Coronary artery (tissue), 2 donors: ENCODE results near the gene SPOCK3.

Experiments used
- DNase-seq: peaks from one replicate; pipeline ENCODE4 v3.0.0-alpha.2; 2017; ENCODE audit warnings: low spot score
- H3K27ac ChIP-seq, 2 donors: fragments of 200-600 bp; sonication (generic); one replicate each; pipeline ENCODE4 v1.5.1; 2016 to 2019
- H3K4me3 ChIP-seq: fragments of 200-600 bp; sonication (generic); 2 replicates; pipeline ENCODE4 v1.5.1; 2016; ENCODE audit warnings: mild to moderate bottlenecking, moderate library complexity
- CTCF ChIP-seq: fragments of 200-600 bp; sonication (generic); IDR thresholded peaks from one replicate; pipeline ENCODE4 v1.5.1; 2019; ENCODE audit warnings: antibody characterized with exemption

Gene SPOCK3

DNA sequence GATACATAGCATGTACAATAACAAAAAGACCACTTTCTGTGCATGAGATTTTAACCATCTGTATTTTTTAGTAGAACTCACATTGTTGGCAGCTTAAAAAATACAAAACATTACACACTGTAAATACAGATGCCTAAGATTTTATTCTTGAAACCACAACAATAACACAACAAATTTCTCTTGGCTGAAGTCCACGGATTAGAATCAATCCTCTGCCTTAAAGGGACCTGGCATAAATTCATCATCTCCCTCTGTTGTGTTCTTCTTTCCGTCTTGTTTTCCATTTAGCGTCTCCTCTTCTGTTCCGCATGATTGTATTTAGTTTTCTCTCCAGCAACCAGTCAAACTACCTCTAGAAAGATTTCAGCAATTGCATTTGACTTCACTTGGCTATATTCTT lies 231.0 kb downstream of the SPOCK3 start:
- H3K4me3 ChIP-seq = no peak overlapping the region
- DNase-seq = no peak
- no peak for TF ChIP-seq CTCF
- H3K27ac ChIP-seq = no peak overlapping the region

GRCh38 chr4:167000141-167000852 lies 234.0 kb downstream of the SPOCK3 start:
- Histone ChIP-seq H3K4me3 (no peak overlapping the region), H3K27ac (no peak overlapping the region)
- no peak for DNase-seq
- no peak for TF ChIP-seq CTCF

DNA sequence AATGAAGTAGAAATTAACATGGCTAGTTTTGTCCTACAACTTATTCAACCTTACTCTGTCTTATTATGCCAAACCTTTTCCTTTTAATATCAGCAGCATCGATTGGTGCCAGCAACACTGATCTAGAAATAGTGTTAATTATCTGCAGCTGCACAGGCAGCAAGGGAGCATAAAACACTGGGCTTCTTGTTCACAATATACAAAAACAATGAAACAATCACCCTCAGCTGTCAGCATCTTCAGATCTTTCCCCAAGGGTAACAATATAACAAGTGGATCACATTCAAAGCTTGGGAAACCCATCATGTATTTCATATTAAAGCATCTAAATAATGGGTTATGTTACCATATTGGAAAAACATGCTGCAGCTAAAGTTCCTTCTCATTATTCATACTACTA lies 238.1 kb downstream of the SPOCK3 start:
- no peak overlapping the region for H3K27ac ChIP-seq
- no peak overlapping the region for H3K4me3 ChIP-seq
- TF ChIP-seq CTCF = no peak
- no peak for DNase-seq

GRCh38 chr4:166994686-166995085 lies 239.6 kb downstream of the SPOCK3 start:
- no peak overlapping the region for H3K4me3 ChIP-seq
- no peak for DNase-seq
- H3K27ac ChIP-seq = no peak overlapping the region
- no peak for TF ChIP-seq CTCF

GRCh38 chr4:166991006-166991561 lies 243.2 kb downstream of the SPOCK3 start:
- H3K4me3 ChIP-seq = no peak overlapping the region
- H3K27ac ChIP-seq = no peak overlapping the region
- TF ChIP-seq CTCF = no peak
- no peak for DNase-seq

DNA sequence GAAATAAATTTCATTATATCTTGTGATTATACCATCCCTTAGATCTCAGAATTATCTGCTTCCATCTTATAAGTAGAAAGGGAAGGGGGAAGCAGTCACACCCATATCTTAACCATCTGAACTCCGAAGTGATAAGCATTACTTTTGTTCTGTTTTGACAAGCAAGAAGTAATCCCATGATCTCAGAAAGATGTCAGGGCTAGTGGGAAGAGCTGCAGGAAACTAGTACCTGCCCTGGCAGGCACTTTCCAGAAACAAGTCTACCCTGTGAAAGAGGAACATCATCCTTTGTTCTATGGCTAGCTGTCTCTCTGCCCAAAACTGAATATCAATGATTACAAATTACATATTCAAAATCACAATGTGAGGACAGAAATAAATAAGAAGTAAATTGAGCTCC lies 244.4 kb downstream of the SPOCK3 start:
- no peak for DNase-seq
- Histone ChIP-seq H3K27ac (no peak overlapping the region), H3K4me3 (no peak overlapping the region)
- TF ChIP-seq CTCF = no peak

GRCh38 chr4:166987026-166987425 lies 247.3 kb downstream of the SPOCK3 start:
- no peak for DNase-seq
- no peak for TF ChIP-seq CTCF
- Histone ChIP-seq H3K4me3 (no peak overlapping the region), H3K27ac (no peak overlapping the region)
